B cell (primary cell): Measurements from ENCODE around the gene LRRC75B. TPM values are rescaled to one million over a fixed set of nuclear protein-coding genes. Genes with fewer than 3 reads are reported as not detected.
A peak's percentile ranks its signal among the peaks of the same experiment; 100 is the strongest.
"Not testable (repeated sequence)": the region's sequence is repeated elsewhere in the genome, so short reads cannot be mapped to it uniquely, and the experiment has no call there.

Source experiments
- ATAC-seq: fragments of 200-7000 bp; cut with Tn5 transposase; one replicate; pipeline ENCODE4 v1.10.0; 2021; ENCODE audit warnings: low read depth, mild to moderate bottlenecking, moderate number of reproducible peaks, moderate library complexity
- CTCF ChIA-PET: fragments of 350-600 bp; sonication (Branson Sonifier 250); formaldehyde crosslinking; loops from one replicate; lab custom pipeline; 2021; ENCODE audit warnings: antibody characterized with exemption, inconsistent platforms; lab: Charles Lee
- POLR2A ChIA-PET: fragments of 350-600 bp; sonication (Branson Sonifier 250); formaldehyde crosslinking; loops from one replicate; lab custom pipeline; 2021; ENCODE audit warnings: antibody characterized with exemption; lab: Charles Lee
- DNase-seq: peaks from one replicate; pipeline ENCODE4 v3.0.0; 2013
- H2AFZ ChIP-seq: 2 replicates; pipeline ENCODE4 v1.6.1; 2012; ENCODE audit warnings: mild to moderate bottlenecking, low read depth, low read length; ENCODE audit not compliant: insufficient read depth, poor library complexity, severe bottlenecking
- H3K27ac ChIP-seq, 2 donors: 1 replicate in 1 of 2; 2 replicates in 1 of 2; pipeline ENCODE4 v1.5.1; 2012 to 2013; ENCODE audit warnings: low read length in 2 of 2, mild to moderate bottlenecking in 2 of 2, moderate library complexity in 1 of 2
- H3K27me3 ChIP-seq, 4 experiments: fragments of 200-600 bp in 1 of 4; sonication (generic) in 1 of 4; replicated peaks in 1 of 4; 1 replicate in 2 of 4; 2 replicates in 2 of 4; pipeline versions ENCODE4 v1.6.1 to v1.7.0; 2013 to 2016; ENCODE audit warnings: low read length in 3 of 4, mild to moderate bottlenecking in 2 of 4, mixed read lengths in 1 of 4, moderate library complexity in 1 of 4; ENCODE audit not compliant: insufficient read depth in 4 of 4, control insufficient read depth in 3 of 4; ENCODE audit errors: control extremely low read depth in 1 of 4
- H3K36me3 ChIP-seq, 2 experiments: replicated peaks in 1 of 2; 1 replicate in 1 of 2; 2 replicates in 1 of 2; pipeline versions ENCODE4 v1.6.1 to v1.7.1; 2013; ENCODE audit warnings: low read length in 1 of 2; ENCODE audit not compliant: insufficient read depth in 2 of 2, control insufficient read depth in 1 of 2; ENCODE audit errors: control extremely low read depth in 1 of 2, extremely low read depth in 1 of 2
- H3K4me1 ChIP-seq, 2 donors: fragments of 200-600 bp in 1 of 2; sonication (generic) in 1 of 2; 1 replicate in 1 of 2; 2 replicates in 1 of 2; pipeline versions ENCODE4 v1.5.1 to v1.6.1; 2013 to 2017; ENCODE audit warnings: low read length in 2 of 2; ENCODE audit not compliant: control insufficient read depth in 2 of 2, insufficient read depth in 2 of 2
- H3K4me2 ChIP-seq: replicated peaks from 2 replicates; pipeline ENCODE3; 2012; ENCODE audit warnings: mild to moderate bottlenecking, low read depth, low read length; ENCODE audit not compliant: poor library complexity, severe bottlenecking
- H3K4me3 ChIP-seq, 5 experiments: fragments of 200-600 bp in 1 of 5; sonication (generic) in 1 of 5; 1 replicate in 3 of 5; 2 replicates in 2 of 5; pipeline versions ENCODE4 v1.5.1 to v1.7.0; 2011 to 2016; ENCODE audit warnings: low read length in 4 of 5, mild to moderate bottlenecking in 4 of 5, low read depth in 2 of 5, control low read depth in 1 of 5, moderate library complexity in 1 of 5; ENCODE audit not compliant: insufficient read depth in 1 of 5; ENCODE audit errors: control extremely low read depth in 1 of 5, extremely low read depth in 1 of 5
- H3K79me2 ChIP-seq: fragments of 200-600 bp; sonication (generic); one replicate; pipeline ENCODE4 v1.6.0; 2016; ENCODE audit warnings: low read length; ENCODE audit not compliant: control insufficient read depth, insufficient read depth
- H3K9ac ChIP-seq: fragments of 200-600 bp; sonication (generic); 2 replicates; pipeline ENCODE4 v1.6.1; 2017; ENCODE audit warnings: mild to moderate bottlenecking, low read length, moderate library complexity
- H3K9me3 ChIP-seq, 3 donors: one replicate each; pipeline versions ENCODE4 v1.6.1 to v1.7.1; 2013; ENCODE audit warnings: low read length in 2 of 3; ENCODE audit not compliant: control insufficient read depth in 2 of 3, insufficient read depth in 1 of 3; ENCODE audit errors: control extremely low read depth in 1 of 3
- H4K20me1 ChIP-seq: 2 replicates; pipeline ENCODE4 v1.6.0; 2012; ENCODE audit warnings: mild to moderate bottlenecking, low read length; ENCODE audit not compliant: insufficient read depth, control insufficient read depth, poor library complexity, severe bottlenecking
- H3K27ac Mint-ChIP-seq: one replicate; pipeline ENCODE4 v1.8.0; 2021; ENCODE audit warnings: mixed read lengths
- H3K27me3 Mint-ChIP-seq: one replicate; pipeline ENCODE4 v1.8.0; 2021; ENCODE audit warnings: mixed read lengths
- H3K4me1 Mint-ChIP-seq: one replicate; pipeline ENCODE4 v1.8.0; 2021; ENCODE audit warnings: mixed read lengths
- H3K4me3 Mint-ChIP-seq: one replicate; pipeline ENCODE4 v1.8.0; 2021; ENCODE audit warnings: mixed read lengths
- H3K9me3 Mint-ChIP-seq: one replicate; pipeline ENCODE4 v1.8.0; 2022; ENCODE audit warnings: mixed read lengths; ENCODE audit not compliant: insufficient read depth
- WGBS: methylation state at CpG from one replicate; pipeline ENCODE4 v1.1.5; 2013; ENCODE audit warnings: missing lambda C conversion rate; ENCODE audit not compliant: insufficient coverage; 5-methylcytosine and 5-hydroxymethylcytosine counted together
- intact Hi-C: fragments of 100-400 bp; cut with micrococcal nuclease; formaldehyde crosslinking; loops from one replicate; pipeline ENCODE4 v1.10.0; 2022
- polyA plus RNA-seq: library from polyadenylated mRNA; depleted of rRNA; stranded (reverse); fragments of >200 nt; gene quantifications from 2 replicates; pipeline ENCODE4 v1.2.3, GENCODE V29; 2012
- total RNA-seq, 2 donors: library from RNA; stranded (reverse); fragments of 120-200 nt in 1 of 2; gene quantifications; 1 replicate in 1 of 2; 2 replicates in 1 of 2; pipeline versions ENCODE4 v1.2.3 to v1.2.4, GENCODE V29; 2013 to 2022

The LRRC75B gene
- total and polyA plus RNA-seq, 2 donors (not counting 1 experiment from before 2014, with no cell fraction given): 1.3 to 3.1 TPM

GRCh38 chr22:24606340-24606739 is 13.5 kb upstream of the LRRC75B start:
- POLR2A ChIA-PET: not testable (repeated sequence)

GRCh38 chr22:24603770-24604629 is 11.1 kb upstream of the LRRC75B start:
- H3K4me1 ChIP-seq: peaks cover 0 to 18% of the 10 kb centered on the region in 2 donors
- H3K9me3 Mint-ChIP-seq, DNase-seq, H3K9ac ChIP-seq, intact Hi-C loops, POLR2A ChIA-PET, H4K20me1 ChIP-seq, H3K36me3 ChIP-seq, H3K4me3 ChIP-seq, H3K79me2 ChIP-seq, H3K9me3 ChIP-seq, CTCF ChIA-PET, H3K4me2 ChIP-seq, H3K27me3 Mint-ChIP-seq, H3K27me3 ChIP-seq, H3K27ac ChIP-seq: not testable (repeated sequence)
- Mint-ChIP-seq H3K4me3 (peak overlapping the region; percentile 61), H3K27ac (peak overlapping the region; percentile 74), H3K4me1 (peaks cover 14% of the 10 kb centered on the region)
- 3% methylated on average over 8 of the region's 18 CpGs for whole genome bisulfite sequencing
- peak; percentile 15 for ATAC-seq
- H2AFZ ChIP-seq: peak overlapping the region; percentile 28

More at GRCh38 chr22:24606340-24606739, 13.5 kb upstream of the LRRC75B start:
- H3K79me2 ChIP-seq, H3K9me3 ChIP-seq, DNase-seq, H3K4me3 ChIP-seq, H3K27me3 ChIP-seq, H3K9me3 Mint-ChIP-seq, H3K4me3 Mint-ChIP-seq, H3K27me3 Mint-ChIP-seq, H4K20me1 ChIP-seq, H3K27ac ChIP-seq, H3K36me3 ChIP-seq, H3K9ac ChIP-seq, CTCF ChIA-PET, H3K4me2 ChIP-seq, ATAC-seq, H3K27ac Mint-ChIP-seq, intact Hi-C loops, H2AFZ ChIP-seq: not testable (repeated sequence)
- H3K4me1 ChIP-seq: peaks cover 0 to 15% of the 10 kb centered on the region in 2 donors
- H3K4me1 Mint-ChIP-seq: peaks cover 14% of the 10 kb centered on the region
- WGBS: no CpG with 5 or more reads among the region's 2 CpGs

GRCh38 chr22:24602847-24603769 is 10.2 kb upstream of the LRRC75B start, which contains the start of gene GGT1:
Gene GGT1 (plus strand): TSS chr22:24603193. CDS start chr22:24611082, 7,889 bp downstream.
- H3K9ac ChIP-seq, H3K27ac ChIP-seq, H3K27me3 Mint-ChIP-seq, H3K9me3 ChIP-seq, H3K27ac Mint-ChIP-seq, H3K9me3 Mint-ChIP-seq, DNase-seq, H3K27me3 ChIP-seq, H3K79me2 ChIP-seq, H3K4me2 ChIP-seq, intact Hi-C loops, H3K4me3 ChIP-seq, H4K20me1 ChIP-seq, POLR2A ChIA-PET, CTCF ChIA-PET, H3K36me3 ChIP-seq, ATAC-seq: not testable (repeated sequence)
- H3K4me3 Mint-ChIP-seq: peak within 1 kb of the TSS; percentile 61
- WGBS: 76% methylated on average over 9 of the region's 22 CpGs
- H3K4me1 ChIP-seq: peaks cover 0 to 17% of the 10 kb centered on the region in 2 donors
- peak within 1 kb of the TSS; percentile 28 for H2AFZ ChIP-seq
- H3K4me1 Mint-ChIP-seq: peaks cover 14% of the 10 kb centered on the region
